Measurements from ENCODE around the gene TTC17.
"Not testable (repeated sequence)": the region's sequence is repeated elsewhere in the genome, so short reads cannot be mapped to it uniquely, and the experiment has no call there.

TTC17 gene

DNA sequence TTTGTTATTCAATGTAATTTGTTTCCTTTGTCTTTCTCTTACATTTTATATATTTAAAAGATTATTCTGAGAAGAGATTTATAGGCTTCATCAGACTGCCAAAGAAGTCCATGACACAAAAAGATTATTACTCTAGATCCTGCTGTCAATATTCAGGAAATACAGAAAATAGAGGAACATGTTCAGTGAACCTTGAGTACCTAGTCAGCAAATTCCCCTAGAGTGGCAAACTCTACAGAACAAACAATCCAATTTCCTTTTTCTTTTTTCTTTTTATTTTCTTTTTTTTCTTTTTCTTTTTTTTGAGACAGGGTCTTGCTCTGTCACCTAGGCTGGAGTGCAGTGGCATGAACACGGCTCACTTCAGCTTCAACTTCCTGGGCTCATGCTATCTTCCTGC lies 23.9 kb downstream of the TTC17 start:
- DNase-seq (ENCODE audit: low read depth): no peak

DNA sequence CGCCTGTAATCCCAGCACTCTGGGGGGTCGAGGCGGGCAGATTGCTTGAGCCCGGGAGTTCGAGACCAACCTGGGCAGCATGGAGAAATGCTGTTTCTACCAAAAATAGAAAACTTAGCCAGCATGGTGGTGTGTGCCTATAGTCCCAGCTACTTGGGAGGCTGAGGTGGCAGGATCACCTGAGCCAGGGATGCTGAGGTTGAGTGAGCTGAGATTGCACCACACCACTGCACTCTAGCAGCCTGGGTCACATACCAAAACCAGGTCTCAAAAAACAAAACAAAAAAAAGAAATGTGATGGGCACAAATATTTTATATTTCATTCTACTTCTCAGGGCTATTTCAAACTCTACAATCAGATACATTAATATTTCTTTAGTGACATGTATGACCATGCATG lies 25.7 kb downstream of the TTC17 start:
- no peak for DNase-seq (ENCODE audit: low read depth)

DNA sequence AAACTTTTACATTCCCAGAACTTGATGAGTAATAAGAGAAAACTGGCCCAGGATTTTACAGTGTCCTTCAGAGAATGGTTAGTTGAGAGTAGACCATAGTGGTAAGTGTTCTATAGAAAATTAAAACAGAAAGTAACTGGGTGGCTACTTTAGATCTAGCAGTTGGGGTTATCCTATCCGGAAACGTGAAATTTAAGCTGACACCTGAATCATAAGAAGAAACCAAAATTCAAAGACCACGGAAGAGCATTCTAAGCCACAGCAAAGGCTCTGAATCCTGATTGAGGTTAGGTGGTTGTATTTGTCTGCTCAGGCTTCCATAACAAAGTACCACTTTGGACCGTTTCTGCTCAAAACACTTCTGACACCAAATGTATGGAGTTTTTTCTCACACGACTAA lies 34.0 kb downstream of the TTC17 start:
- DNase-seq (ENCODE audit: low read depth): no peak

DNA sequence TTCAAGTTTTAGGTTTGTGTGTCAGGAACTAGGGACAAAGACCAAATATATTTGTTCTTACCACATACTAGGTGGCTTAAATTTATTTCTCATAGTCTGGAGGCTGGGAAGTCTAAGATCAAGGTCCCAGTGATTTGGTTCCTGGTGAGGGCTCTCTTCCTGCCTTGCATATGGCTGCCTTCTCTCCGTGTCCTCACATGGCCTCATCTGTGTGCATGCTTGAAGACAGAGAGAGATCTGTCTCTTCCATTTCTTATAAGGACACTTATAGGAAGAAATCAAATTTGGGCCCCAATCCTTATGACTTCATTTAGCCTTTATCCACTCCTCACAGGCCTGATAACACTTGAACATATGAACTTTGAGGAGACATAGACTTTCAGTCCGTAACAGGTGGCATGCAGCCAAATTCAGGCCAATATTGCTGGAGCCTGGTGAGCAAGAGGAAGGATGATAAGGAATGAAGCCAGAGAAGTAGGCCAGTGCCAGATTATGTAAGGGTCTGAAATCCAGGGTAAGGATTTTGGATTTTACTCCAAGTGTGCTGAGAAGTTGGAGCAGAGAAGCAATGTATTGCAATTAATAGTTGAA lies 35.1 kb downstream of the TTC17 start:
- DNase-seq (ENCODE audit: low read depth): no peak

DNA sequence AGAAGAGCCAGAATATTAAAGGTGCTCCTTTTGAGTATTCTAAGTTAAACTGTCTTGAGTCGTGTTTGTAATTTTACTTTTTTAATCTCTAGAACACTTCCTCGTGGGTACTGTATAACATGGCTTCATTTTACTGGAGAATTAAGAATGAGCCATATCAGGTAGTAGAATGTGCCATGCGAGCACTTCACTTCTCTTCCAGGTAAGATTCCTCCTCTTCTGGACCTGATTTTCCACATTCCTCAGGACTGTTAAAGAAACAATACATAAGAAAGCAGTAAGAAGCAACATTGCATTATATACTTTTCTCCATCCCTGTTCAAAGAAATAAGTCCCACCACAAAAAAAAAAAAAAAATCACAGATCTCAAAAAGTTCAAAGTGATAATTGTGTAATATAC lies 37.9 kb downstream of the TTC17 start:
- no peak for DNase-seq (ENCODE audit: low read depth)

DNA sequence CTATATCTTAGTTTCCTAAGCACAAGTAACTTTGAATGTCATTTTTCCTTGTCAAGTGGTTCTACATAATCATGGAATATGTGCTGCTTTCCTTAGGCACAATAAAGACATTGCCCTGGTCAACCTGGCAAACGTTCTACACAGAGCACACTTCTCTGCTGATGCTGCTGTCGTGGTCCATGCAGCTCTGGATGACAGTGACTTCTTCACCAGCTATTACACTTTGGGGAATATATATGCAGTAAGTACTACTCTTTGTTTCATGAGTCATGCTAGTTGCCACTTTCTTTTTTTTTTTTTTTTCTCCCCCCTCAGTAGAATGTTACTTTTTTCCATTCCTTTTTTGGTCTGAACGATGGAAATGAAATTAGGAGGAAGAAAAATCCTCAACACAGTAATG lies 38.5 kb downstream of the TTC17 start:
- no peak for DNase-seq (ENCODE audit: low read depth)

DNA sequence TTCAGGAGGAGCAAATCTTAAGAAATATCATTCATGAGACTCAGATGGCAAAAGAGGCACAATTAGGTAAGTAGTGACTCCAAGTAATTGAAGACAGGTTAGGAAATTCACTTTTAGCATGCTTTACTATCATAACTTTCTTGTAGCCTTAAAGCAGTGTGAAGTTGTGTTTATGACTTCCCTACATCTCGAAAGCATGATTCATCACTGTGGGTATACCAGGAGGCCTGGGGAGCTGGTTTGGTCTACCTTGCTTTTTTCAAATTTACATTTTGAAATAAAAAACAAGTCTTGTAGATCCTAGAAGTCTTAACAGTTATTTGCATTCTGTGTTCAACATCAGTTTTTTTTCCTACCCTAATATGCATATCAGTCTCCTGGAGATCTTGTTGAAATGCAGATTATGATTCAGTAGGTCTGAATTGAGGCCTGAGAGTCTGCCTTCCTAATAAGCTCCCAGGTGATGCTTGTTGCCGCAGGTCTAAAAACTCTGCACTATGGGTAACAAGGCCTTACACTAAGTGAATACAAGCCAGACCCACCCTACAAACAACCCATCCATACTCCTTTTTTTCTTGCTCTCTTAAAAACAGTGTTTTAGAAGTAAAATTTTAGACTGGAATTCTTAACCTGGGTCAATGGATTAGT lies 41.4 kb downstream of the TTC17 start:
- DNase-seq (ENCODE audit: low read depth): no peak

DNA sequence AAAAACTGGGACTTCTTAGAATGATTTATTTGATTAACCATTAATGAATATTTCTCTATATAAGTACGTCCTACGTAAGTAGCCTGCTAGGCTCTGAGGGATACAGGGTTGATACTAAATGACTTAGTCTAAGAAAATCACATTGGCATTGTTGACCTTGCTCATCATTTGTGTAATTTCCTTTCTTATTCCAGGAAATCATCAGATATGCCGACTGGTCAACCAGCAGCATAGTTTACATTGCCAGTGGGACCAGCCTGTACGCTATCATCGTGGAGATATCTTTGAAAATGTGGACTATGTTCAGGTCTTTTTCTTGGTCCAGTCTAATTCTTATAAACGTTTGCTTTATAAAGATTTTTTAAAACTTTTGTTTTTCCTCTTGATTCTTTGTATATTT lies 42.5 kb downstream of the TTC17 start:
- no peak for DNase-seq (ENCODE audit: low read depth)

DNA sequence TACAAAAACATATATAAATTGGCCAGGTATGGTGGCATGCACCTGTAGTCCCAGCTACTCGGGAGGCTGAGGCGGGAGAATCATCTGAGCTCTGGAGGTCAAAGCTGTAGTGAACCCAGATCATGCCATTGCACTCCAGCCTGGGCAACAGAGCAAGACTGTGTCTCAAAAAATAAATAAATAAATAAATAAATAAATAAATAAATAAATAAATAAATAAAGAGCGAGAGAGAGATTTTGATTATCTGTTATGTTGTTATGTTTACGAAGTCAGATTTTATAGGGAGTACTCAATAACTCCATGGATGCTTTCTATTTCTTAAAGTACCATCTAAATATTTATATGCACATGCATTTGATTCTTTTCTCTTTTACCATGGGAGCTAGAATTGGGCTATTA lies 43.1 kb downstream of the TTC17 start:
- DNase-seq (ENCODE audit: low read depth): not testable (repeated sequence)

DNA sequence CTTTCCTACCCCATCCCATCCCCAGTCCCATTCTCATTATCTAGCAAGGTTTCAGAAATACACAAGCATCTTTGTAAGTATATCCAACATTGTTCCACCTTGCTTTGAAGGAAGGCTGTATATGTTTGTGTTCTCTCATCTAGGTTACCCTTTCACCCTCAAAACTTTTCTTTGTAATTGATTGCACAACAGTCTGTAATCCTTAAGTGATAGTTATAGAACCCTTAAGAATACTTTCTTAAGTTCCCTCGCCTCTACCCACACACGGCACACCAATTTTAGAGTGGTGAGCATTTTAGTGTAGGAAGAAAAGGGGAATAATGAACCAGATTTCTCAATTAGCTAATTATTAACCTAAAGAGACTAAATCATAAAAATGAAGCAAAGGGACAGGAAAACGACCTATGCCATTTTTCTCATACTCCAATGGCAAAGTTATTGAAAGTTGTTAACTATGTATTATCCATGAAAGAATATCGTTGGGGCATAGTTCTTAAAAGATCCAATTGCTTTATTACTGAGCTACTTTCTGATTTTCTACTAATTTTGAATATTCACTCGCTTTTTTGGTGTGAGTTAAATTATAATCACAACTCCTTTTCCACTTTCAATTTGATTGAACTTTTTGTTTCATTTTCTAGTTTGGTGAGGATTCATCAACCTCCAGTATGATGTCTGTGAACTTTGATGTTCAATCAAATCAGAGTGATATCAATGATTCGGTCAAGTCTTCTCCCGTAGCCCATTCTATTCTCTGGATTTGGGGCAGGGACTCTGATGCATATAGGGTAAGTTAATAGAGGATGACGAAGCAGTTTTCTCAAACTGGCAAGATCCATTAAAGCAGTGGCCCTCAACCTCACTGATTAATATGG lies 44.9 kb downstream of the TTC17 start:
- DNase-seq (ENCODE audit: low read depth): no peak

DNA sequence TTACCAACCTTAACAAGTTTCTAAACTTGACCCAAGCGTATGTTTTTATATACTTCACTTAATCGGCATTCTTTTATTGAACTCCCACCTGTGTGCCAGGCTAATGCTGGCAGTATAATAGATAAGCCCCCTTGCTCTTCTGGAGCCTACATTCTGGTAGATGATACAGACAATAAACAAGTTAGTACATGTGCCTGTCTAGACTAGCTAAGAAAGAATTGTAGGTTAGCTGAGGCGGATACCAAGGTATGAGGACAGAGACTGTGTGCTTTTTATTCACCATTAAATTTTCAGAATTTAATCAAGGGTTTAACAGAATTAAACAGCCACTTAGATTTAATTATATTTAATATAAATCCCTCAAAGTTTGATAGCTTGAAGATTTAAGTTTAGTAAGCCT lies 45.7 kb downstream of the TTC17 start:
- DNase-seq (ENCODE audit: low read depth): no peak

DNA sequence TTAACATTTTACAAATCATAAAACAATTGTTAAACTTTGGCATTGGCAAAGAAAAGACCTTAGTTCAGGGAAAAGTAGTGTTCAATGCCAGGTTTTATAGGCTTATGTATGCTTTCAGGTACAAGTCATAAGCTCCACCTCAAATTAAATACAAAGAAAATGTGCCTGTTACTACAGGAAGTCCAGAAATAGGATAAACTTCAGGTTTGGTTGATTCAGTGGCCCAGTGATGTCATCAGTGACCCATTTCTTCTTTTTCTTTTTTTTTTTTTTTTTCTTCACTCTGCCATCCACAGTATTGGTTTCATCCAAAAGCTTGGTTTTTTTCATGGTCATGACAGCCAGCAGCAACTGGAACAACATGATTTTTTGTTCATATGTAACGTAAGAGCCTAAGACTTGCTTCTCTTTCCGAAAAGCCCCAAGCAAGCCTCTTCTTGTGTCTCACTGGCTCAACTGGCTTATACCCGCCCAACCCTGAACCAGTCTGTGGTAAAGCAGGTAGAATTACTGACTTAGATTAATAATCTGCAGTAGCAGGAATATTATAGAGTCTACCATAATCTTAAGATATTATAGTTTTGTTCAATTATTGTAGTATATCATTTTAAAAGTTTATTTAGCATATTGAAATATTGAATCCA lies 46.2 kb downstream of the TTC17 start:
- DNase-seq (ENCODE audit: low read depth): no peak

DNA sequence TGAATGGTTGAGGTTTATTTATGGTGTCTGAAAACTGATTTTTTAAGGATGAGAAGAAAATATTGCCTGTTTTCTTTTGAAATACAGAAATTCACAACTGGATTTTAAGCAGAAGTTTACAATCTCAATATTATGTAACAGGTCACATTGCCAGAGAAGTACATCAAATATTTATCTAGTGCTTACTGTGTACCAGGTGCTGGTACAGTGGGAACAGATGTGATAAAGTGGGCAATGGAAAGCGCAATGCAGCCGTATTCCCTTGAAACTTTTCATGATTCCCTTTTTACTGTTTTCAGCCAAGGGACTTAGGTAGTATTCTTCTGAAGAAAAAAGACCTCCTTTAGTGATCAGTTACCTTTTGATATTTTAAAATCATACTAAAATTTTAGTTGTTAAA lies 49.6 kb downstream of the TTC17 start:
- no peak for DNase-seq (ENCODE audit: low read depth)

DNA sequence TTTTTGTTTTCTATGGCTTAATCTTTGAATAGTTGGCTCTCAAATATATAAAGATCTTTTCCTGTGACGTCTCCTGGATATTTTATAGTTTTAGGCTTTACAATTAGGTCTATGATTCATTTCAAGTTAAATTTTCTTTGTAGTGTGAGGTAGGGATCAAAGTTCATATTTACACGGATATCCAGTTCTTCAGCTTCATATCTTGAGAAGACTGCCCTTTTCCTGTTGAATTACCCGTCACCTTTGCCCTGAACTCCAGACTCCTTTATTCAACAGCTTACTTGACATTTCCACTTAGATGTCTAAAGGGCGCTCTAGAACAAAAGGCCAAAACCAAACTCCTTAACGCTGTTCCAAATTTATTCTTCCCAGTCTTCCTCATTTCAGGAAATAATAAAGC lies 51.7 kb downstream of the TTC17 start:
- DNase-seq (ENCODE audit: low read depth): no peak

DNA sequence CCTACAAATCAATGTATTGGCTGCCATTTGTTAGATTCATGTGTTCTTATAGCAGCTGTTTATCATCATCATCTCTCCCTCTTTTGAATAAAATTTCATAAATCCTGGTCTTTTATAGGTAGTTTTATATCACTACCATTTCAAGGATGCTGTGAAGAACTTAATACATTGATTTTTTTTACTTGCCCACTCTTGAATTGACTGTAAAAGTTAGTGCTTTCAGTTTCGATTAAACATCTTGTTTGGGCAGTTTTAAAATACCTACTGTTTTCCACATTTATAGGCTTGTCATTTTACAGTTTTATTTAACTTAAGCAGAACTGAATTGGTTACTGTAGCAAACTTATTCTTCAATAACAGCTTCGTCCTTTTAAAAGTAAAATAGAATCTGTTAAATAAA lies 59.5 kb downstream of the TTC17 start:
- DNase-seq (ENCODE audit: low read depth): no peak

DNA sequence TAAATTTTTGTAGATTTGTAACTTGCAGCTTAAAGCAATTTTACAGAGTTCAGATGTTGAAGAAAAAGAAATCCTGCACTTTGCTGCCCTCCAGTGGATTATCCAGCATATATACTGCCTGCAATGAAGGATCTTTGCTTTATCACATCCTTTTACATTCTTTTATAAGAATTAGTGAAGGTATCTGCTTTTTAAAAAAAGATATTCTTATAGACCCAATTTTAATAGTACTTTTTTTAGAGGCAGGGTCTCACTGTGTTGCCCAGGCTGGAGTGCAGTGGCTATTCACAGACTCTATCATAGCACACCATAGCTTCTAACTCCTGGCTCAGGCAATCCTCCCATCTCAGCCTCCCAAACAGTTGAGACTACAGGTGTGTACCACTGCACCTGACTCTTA lies 60.7 kb downstream of the TTC17 start:
- no peak for DNase-seq (ENCODE audit: low read depth)

DNA sequence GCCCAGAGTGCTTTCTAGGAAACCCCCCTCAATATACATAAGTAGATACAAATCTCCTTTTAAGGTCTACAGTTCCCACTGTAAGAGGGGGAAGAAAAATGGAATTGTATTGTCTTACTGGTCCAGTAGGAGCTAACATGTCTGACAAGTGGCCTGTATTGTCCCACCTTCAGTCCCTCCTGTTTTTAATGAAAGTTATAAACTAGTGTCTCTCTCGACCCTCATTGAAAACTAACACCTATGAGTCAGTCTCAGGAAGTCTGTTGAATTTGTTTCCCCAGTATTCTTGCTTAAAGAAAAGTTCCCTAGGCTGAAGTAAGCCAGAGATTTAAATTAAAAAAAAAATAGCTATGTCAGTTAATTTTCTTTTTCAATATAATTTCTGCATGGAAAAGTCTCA lies 69.3 kb downstream of the TTC17 start:
- no peak for DNase-seq (ENCODE audit: low read depth)

DNA sequence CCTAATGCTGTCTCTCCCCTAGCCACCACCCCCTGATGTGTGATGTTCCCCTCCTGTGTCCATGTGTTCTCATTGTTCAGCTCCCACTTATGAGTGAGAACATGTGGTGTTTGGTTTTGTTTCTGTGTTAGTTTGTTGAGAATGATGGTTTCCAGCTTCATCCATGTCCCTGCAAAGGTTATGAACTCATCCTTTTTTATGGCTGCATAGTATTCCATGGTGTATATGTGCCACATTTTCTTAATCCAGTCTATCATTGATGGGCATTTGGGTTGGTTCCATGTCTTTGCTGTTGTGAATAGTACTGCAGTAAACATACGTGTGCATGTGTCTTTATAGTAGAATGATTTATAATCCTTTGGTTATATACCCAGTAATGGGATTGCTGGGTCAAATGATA lies 72.2 kb downstream of the TTC17 start:
- not testable (repeated sequence) for DNase-seq (ENCODE audit: low read depth)

DNA sequence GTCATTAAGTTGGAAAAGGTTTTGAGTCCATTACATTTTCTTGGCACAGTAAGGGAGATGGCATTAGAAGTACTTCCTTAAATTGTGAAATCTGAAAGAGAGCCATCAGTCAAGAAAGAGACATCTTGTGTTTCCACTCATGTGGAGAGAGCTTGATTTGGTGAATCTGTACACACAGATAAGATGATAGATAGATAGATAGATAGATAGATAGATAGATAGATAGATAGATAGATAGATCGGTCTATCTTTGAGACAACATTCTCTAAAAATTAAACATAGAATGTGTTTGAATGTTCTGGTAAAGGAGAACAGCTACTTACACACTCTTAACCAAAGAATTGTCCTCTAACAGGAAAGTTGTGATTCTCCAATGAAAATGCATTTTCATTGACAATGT lies 76.2 kb downstream of the TTC17 start:
- no peak for DNase-seq (ENCODE audit: low read depth)

DNA sequence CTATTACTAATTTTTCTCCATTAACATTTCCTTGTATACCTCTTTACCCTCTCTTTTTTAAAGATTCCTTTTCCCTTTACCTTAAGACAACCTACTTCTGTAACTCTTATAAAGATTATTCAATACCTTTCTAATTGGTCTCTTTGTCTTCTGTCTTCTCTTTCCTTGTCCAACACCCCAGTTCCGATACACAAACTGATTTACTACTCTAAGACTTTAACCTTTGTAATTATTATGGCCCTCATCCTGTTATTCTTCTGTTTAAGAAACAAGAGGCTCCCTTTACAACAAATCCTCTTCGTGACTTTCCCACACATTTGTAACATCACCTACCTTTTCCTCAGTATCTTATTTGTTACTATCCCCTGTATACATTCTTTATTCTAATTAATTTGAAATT lies 81.8 kb downstream of the TTC17 start:
- DNase-seq (ENCODE audit: low read depth): no peak

DNA sequence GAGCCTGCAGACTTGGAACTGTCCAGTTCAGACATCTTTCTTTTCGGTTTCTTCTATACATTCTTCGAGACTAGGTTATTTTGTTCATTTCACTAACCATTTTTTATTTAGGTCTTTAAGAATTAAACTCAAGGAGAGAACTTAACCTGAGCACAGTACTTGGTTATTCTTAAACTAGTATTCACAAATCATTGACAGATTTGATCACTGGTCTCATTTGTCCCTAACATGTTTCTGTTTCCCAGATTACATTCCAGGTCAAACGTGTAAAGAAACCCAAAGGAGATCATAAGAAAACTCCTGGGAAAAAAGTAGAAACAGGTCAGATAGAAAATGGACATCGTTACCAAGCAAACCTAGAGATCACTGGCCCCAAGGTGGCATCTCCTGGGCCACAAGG lies 85.1 kb downstream of the TTC17 start:
- DNase-seq (ENCODE audit: low read depth): no peak

DNA sequence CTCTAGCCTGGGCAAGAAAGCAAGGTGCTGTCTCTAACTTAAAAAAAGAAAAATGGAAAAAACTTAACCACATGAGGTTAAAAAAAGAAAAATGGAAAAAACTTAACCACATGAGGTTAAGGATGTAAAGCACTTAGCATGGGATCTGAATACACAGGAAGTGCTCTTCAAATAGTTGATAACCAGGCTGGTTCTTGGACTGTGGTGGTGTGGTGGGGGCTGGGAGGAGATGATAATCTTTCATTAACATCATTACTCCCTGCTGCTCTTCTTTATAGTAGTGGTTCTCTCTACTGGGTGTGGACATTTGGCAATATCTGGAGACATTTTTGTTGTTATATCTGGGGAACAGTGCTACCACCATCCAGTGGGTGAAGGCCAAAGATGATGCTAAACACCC lies 88.4 kb downstream of the TTC17 start:
- no peak for DNase-seq (ENCODE audit: low read depth)

DNA sequence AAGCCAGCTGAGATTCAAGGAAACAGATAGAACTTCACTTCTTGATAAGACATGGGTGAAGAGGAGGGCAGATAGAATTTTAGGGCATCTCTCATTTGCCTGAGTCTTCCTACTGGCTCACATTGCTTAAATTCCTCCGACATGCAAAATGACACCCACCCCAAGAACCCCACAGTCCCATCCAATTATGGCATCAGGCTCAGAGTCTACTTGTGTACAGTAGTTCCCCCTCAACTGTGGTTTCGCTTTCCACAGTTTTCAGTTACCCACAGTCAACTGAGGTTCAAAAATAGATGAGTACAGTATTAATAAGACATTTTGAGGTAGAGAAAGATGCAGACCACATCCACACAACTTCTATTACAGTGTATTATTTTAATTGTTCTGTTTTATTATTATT lies 99.8 kb downstream of the TTC17 start:
- no peak for DNase-seq (ENCODE audit: low read depth)

Measured in activated T-cell treated with anti-CD3 and anti-CD28 coated beads for 48 hours (primary cell).